Coronary artery (tissue), 2 donors: ENCODE measurements around the gene IGIP.
A peak's percentile ranks its signal among the peaks of the same experiment; 100 is the strongest.

Experiments
- DNase-seq: peaks from one replicate; pipeline ENCODE4 v3.0.0-alpha.2; 2017; ENCODE audit warnings: low spot score
- H3K27ac ChIP-seq, 2 donors: fragments of 200-600 bp; sonication (generic); one replicate each; pipeline ENCODE4 v1.5.1; 2016 to 2019
- H3K4me3 ChIP-seq: fragments of 200-600 bp; sonication (generic); 2 replicates; pipeline ENCODE4 v1.5.1; 2016; ENCODE audit warnings: mild to moderate bottlenecking, moderate library complexity
- TF ChIP-seq, protein P1 (sequence below): fragments of 200-600 bp; sonication (generic); IDR thresholded peaks from one replicate; pipeline ENCODE4 v1.5.1; 2019; ENCODE audit warnings: antibody characterized with exemption

IGIP gene

DNA sequence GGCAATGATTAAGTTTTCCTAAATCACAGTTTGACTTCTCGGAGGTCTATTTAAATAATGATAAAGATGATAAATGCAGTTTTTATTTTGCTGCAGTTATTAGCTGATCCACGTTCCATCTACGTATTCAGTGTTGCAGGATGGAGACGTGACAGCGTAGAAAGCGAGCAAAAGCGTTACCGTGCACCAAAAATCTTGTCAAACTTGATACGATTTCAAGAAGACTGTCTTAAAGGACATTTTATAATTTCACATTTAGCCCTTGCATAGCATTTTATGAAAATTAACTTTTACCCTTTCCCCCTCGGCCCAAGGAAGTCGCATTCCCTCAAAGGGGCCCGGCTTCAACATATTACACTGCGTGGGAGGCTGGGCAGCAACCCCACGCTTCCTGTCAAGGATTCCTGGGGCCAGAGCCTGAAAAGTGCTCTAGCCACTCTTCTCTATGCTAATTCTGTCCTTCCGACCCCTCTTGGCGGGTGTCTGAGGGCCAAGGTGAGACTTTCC is 18.9 kb upstream of the IGIP start:
- peak overlapping the region; percentile 84 to 97 for H3K27ac ChIP-seq
- DNase-seq = peak; percentile 72
- TF ChIP-seq, protein P1, sequence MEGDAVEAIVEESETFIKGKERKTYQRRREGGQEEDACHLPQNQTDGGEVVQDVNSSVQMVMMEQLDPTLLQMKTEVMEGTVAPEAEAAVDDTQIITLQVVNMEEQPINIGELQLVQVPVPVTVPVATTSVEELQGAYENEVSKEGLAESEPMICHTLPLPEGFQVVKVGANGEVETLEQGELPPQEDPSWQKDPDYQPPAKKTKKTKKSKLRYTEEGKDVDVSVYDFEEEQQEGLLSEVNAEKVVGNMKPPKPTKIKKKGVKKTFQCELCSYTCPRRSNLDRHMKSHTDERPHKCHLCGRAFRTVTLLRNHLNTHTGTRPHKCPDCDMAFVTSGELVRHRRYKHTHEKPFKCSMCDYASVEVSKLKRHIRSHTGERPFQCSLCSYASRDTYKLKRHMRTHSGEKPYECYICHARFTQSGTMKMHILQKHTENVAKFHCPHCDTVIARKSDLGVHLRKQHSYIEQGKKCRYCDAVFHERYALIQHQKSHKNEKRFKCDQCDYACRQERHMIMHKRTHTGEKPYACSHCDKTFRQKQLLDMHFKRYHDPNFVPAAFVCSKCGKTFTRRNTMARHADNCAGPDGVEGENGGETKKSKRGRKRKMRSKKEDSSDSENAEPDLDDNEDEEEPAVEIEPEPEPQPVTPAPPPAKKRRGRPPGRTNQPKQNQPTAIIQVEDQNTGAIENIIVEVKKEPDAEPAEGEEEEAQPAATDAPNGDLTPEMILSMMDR = no peak
- peak overlapping the region; percentile 94 for H3K4me3 ChIP-seq

DNA sequence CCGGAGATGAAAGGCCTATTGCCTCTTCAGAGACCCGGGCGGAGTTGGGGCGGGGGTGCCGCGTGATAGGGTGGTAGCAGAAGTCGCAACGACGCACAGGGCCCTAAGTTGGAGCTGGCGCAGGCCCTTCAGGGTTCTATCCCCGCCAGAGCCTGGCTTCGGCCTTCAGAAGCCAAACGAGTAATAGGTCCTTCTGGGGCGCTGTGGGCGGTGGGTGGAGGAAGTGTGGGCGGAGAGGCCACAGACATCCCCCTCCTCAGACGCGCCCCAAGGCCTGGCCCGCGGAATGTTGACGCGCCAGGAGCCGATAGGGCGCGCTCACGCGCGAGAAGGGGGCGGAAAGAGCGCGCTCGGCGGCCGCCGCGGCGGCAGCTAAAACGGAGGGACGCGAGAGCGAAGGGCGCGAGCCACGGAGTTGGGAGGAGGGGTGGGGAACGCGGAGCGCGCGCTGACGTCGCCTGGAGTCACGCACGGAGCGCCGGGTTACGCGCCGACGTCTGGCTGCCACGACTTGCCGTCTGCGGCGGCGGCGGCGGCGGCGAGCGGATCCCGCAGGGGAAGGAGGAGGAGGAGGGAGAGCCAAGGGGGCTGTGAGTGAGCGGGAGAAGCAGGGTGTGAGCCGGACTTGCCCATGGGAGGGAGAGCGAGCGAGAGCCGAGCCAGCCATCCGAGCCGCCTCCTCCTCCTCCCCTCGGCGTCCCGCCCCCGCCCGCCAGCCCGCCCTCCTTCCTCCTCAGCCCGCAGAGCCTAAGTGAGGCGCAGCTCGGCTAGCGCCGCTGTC is 18.2 kb upstream of the IGIP start:
- peak; percentile 93 for DNase-seq
- Histone ChIP-seq H3K27ac (peak overlapping the region; percentile 84 to 97), H3K4me3 (peak overlapping the region; percentile 94)
- TF ChIP-seq, protein P1 = no peak

- peak overlapping the region; percentile 84 to 97 for H3K27ac ChIP-seq
- peak overlapping the region; percentile 94 for H3K4me3 ChIP-seq
- TF ChIP-seq, protein P1 = no peak
- peak; percentile 74 for DNase-seq
These were observed 17.4 kb upstream of the IGIP start for GRCh38 chr5:140108093-140109017.

DNA sequence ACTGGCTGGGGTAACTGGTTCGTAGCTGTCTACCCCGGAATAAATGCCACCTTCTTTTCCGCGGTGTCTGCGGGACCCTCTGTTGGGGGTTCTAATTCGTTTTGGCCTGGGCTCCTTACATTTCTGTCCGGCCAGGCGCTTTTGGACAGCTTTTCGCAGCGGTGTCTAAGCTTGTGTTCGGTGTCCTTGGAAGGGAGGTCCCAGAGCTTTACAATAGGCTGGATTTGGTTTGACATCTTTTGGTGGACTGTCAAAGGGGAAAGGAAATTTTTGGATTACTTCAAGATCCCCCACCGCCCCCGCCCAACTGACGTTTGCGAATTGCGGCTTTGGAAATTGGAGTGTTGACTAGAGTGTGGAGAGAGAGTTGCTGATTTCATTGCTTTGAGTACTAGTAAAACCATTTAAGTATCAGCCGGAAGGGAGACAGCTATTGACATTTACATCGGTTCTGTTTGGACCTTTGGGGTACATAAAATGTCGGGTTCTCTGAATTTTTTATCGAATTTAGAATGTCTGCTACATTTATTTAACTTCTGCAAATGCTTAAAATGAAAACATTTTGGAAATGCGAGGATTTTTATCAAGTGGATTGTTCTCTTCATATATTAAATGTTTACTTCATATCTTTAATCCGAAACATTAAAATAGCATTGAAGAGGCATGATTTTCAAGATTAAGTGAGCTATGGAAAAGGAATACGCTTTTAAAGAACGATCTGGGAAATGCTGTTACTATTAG is 16.5 kb upstream of the IGIP start:
- Histone ChIP-seq H3K27ac (peak overlapping the region; percentile 84 to 97), H3K4me3 (peak overlapping the region; percentile 94)
- no peak for DNase-seq
- TF ChIP-seq, protein P1 = no peak

GRCh38 chr5:140109759-140110645 is 15.7 kb upstream of the IGIP start:
- Histone ChIP-seq H3K27ac (no peak overlapping the region), H3K4me3 (no peak overlapping the region)
- no peak for DNase-seq
- TF ChIP-seq, protein P1 = no peak

- Histone ChIP-seq H3K27ac (no peak overlapping the region), H3K4me3 (no peak overlapping the region)
- no peak for DNase-seq
- TF ChIP-seq, protein P1 = no peak
These were observed 15.1 kb upstream of the IGIP start for GRCh38 chr5:140110646-140110957.
